Aorta (tissue), 5 donors: Measurements from ENCODE around the gene SRA1. TPM values are rescaled to one million over a fixed set of nuclear protein-coding genes. Genes with fewer than 3 reads are reported as not detected.

Experiments used
- ATAC-seq: fragments of 200-7000 bp; cut with Tn5 transposase; one replicate; pipeline ENCODE4 v1.9.1; 2022; ENCODE audit warnings: moderate library complexity; ENCODE audit not compliant: low FRiP score
- DNase-seq, 2 donors: peaks; one replicate each; pipeline ENCODE4 v3.0.0-alpha.2; 2020
- H3K27ac ChIP-seq, 2 donors: one replicate each; pipeline ENCODE4 v1.5.1; 2013; ENCODE audit warnings: low read length in 2 of 2, mild to moderate bottlenecking in 2 of 2, moderate library complexity in 2 of 2, control low read depth in 1 of 2, inconsistent platforms in 1 of 2, low read depth in 1 of 2
- H3K27me3 ChIP-seq, 2 donors: one replicate each; pipeline ENCODE4 v1.6.1; 2013; ENCODE audit warnings: control low read depth in 1 of 2, low read length in 1 of 2, mild to moderate bottlenecking in 1 of 2, moderate library complexity in 1 of 2; ENCODE audit not compliant: insufficient read depth in 2 of 2, control insufficient read depth in 1 of 2
- H3K36me3 ChIP-seq, 2 donors: one replicate each; pipeline ENCODE4 v1.6.1; 2013; ENCODE audit warnings: control low read depth in 1 of 2, low read length in 1 of 2, mild to moderate bottlenecking in 1 of 2; ENCODE audit not compliant: insufficient read depth in 2 of 2, control insufficient read depth in 1 of 2
- H3K4me1 ChIP-seq, 2 donors: one replicate each; pipeline ENCODE4 v1.6.1; 2013; ENCODE audit warnings: low read length in 2 of 2, control low read depth in 1 of 2, mild to moderate bottlenecking in 1 of 2, moderate library complexity in 1 of 2; ENCODE audit not compliant: insufficient read depth in 2 of 2, control insufficient read depth in 1 of 2
- H3K4me3 ChIP-seq, 2 donors: one replicate each; pipeline ENCODE4 v1.5.1; 2013; ENCODE audit warnings: low read length in 2 of 2, control low read depth in 1 of 2, mild to moderate bottlenecking in 1 of 2
- H3K9me3 ChIP-seq: one replicate; pipeline ENCODE4 v1.6.1; 2013; ENCODE audit warnings: mild to moderate bottlenecking, low read length; ENCODE audit not compliant: control insufficient read depth
- WGBS, 2 donors: extraction: QIAGEN DNeasy Blood & Tissue Kit; methylation state at CpG; one replicate each; pipeline ENCODE4 v1.1.7; 2013; 5-methylcytosine and 5-hydroxymethylcytosine counted together
- intact Hi-C, 2 donors: fragments of 100-400 bp; cut with DNase I; formaldehyde crosslinking; loops; one replicate each; pipeline versions ENCODE4 v1.14.2 to v1.15.0; 2022
- polyA plus RNA-seq, 2 donors: library from polyadenylated mRNA; stranded (reverse); fragments of 200-250 nt; gene quantifications; one replicate each; pipeline ENCODE4 v1.2.3, GENCODE V29; 2013
- total RNA-seq, 2 donors: library from RNA; stranded (reverse); fragmentation: NEBNext Ultra II Directional; extraction: Animal tissue kit (Norgen Biotek cat#: 25700); gene quantifications; one replicate each; pipeline ENCODE4 v1.2.1, GENCODE V29; 2021
- donor health status: healthy with polysubstance abuse.
- donor health status: Bipolar disorder and iron deficiency.
- donor health status: DM: no; HTN: no; CAD: no.
- donor health status: DM: no; HTN: no; CAD: no.
- donor health status: DM: yes; HTN: yes; CAD: no.

SRA1 gene
- total and polyA plus RNA-seq, 4 donors = 23.2 to 49.6 (median 28.1) TPM

- intact Hi-C loops = no loop called here
- no peak overlapping the region for H3K4me3 ChIP-seq
- no peaks in the 10 kb centered on the region for H3K27me3 ChIP-seq
- 52 to 55% methylated on average over 2 of the region's 2 CpGs for WGBS, 2 donors
- no peaks in the 10 kb centered on the region for H3K9me3 ChIP-seq
- no peak for ATAC-seq
- H3K4me1 ChIP-seq = no peaks in the 10 kb centered on the region
- DNase-seq = no peak
- H3K36me3 ChIP-seq = no peaks in the 10 kb centered on the region
- H3K27ac ChIP-seq = no peak overlapping the region
Observed at GRCh38 chr5:140576776-140577201, 19.5 kb upstream of the SRA1 start.

DNA sequence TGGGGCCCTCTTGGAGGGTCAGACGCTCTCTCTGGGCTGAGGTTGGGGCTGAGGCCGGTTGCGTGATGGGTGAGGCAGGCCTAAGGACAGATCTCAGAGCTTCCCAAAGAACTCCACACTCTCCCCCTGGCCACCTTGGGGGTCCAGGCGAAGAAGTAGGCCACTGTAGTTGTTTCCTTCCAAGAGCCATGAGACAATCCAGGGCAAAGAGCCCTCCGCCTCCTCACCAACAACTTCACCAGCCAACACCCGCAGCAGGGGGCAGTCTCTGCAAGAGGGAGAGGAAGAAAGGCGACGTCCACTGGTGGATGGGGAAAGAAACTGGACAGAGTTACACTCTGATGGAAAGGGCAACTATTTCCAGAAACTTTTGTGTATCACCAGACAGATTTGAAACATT is 18.0 kb upstream of the SRA1 start:
- no peaks in the 10 kb centered on the region for H3K36me3 ChIP-seq
- no peaks in the 10 kb centered on the region for H3K27me3 ChIP-seq
- H3K9me3 ChIP-seq = no peaks in the 10 kb centered on the region
- intact Hi-C loops = no loop called here
- H3K27ac ChIP-seq = no peak overlapping the region
- ATAC-seq (peak; percentile 57), DNase-seq (peak in 1 of 2 donors; percentile 85)
- no peak overlapping the region for H3K4me3 ChIP-seq
- 83% methylated on average over 8 of the region's 8 CpGs for WGBS, 2 donors
- H3K4me1 ChIP-seq = no peaks in the 10 kb centered on the region

- no peaks in the 10 kb centered on the region for H3K9me3 ChIP-seq
- no peak overlapping the region for H3K27ac ChIP-seq
- 29 to 34% methylated on average over 3 of the region's 3 CpGs for WGBS, 2 donors
- H3K36me3 ChIP-seq = no peaks in the 10 kb centered on the region
- DNase-seq = no peak
- H3K27me3 ChIP-seq = no peaks in the 10 kb centered on the region
- intact Hi-C loops = no loop called here
- no peak overlapping the region for H3K4me3 ChIP-seq
- ATAC-seq = no peak
- no peaks in the 10 kb centered on the region for H3K4me1 ChIP-seq
Observed at GRCh38 chr5:140574165-140574564, 16.9 kb upstream of the SRA1 start.

GRCh38 chr5:140573683-140574082 is 16.4 kb upstream of the SRA1 start:
- Histone ChIP-seq H3K9me3 (no peaks in the 10 kb centered on the region), H3K4me1 (no peaks in the 10 kb centered on the region), H3K4me3 (no peak overlapping the region), H3K36me3 (no peaks in the 10 kb centered on the region), H3K27me3 (no peaks in the 10 kb centered on the region), H3K27ac (no peak overlapping the region)
- DNase-seq (no peak), ATAC-seq (no peak)
- WGBS, 2 donors = 94 to 95% methylated on average over 7 of the region's 7 CpGs
- intact Hi-C loops = no loop called here

DNA sequence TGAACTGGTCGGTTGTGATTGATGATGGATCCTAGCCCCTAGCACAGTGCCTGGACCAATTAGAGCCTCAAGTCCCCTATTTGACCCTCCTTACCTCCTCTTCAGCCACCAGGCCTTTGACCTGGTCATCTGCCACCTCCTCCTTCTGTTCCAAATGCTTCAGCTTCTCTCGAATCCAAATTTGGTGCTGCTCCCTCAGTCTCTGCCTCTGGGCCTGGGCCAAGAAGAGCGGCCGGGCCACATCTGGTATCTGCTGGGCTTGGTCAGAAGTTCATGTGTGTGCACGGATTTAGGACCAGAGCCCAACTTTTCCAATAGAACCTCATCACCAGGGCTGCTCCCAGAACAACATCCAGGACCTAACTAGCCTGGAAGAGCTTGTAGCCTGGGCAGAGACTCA is 13.8 kb upstream of the SRA1 start:
- intact Hi-C loops = no loop called here
- Histone ChIP-seq H3K9me3 (no peaks in the 10 kb centered on the region), H3K36me3 (no peaks in the 10 kb centered on the region), H3K27ac (no peak overlapping the region), H3K4me3 (no peak overlapping the region), H3K4me1 (no peaks in the 10 kb centered on the region), H3K27me3 (no peaks in the 10 kb centered on the region)
- ATAC-seq (no peak), DNase-seq (no peak)
- 69 to 71% methylated on average over 5 of the region's 5 CpGs for WGBS, 2 donors

DNA sequence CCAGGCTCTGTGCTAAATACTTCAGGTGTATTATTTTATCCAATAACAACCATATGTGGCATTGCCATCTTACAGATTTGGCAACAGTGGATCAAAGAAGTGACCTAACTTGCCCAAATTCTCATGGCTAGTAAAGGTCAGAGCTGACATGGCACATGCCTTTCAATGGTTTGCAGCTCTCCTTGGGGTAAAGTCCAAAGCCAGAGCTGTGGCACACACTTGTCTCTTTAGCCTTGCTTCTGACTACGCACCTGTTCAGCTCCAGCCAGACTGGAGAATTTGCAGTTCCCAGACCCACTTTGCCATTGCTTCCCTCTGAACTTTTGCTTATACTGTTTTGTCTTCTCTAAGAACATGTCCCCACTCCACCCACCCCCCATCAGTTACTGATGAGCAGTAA is 13.2 kb upstream of the SRA1 start:
- H3K4me1 ChIP-seq = no peaks in the 10 kb centered on the region
- no peak for DNase-seq
- H3K27me3 ChIP-seq = no peaks in the 10 kb centered on the region
- H3K4me3 ChIP-seq = no peak overlapping the region
- no peaks in the 10 kb centered on the region for H3K9me3 ChIP-seq
- ATAC-seq = no peak
- no peaks in the 10 kb centered on the region for H3K36me3 ChIP-seq
- no peak overlapping the region for H3K27ac ChIP-seq
- 98 to 100% methylated on average over 1 of the region's 1 CpG for WGBS, 2 donors
- intact Hi-C loops = no loop called here

- no peak for DNase-seq
- H3K4me1 ChIP-seq = no peaks in the 10 kb centered on the region
Observed at GRCh38 chr5:140570058-140570457, 12.8 kb upstream of the SRA1 start.

GRCh38 chr5:140569197-140569596 is 11.9 kb upstream of the SRA1 start:
- Histone ChIP-seq H3K27me3 (no peaks in the 10 kb centered on the region), H3K27ac (no peak overlapping the region), H3K9me3 (no peaks in the 10 kb centered on the region), H3K36me3 (no peaks in the 10 kb centered on the region), H3K4me1 (no peaks in the 10 kb centered on the region), H3K4me3 (no peak overlapping the region)
- ATAC-seq (no peak), DNase-seq (no peak)
- intact Hi-C loops = loop anchor here in 1 of 2 donors (10.0 kb wide), 1 partner anchor 136 kb away; the partner anchor contains the start of gene ZMAT2
- 61 to 63% methylated on average over 4 of the region's 4 CpGs for WGBS, 2 donors

More at GRCh38 chr5:140570058-140570457, 12.8 kb upstream of the SRA1 start:
- Histone ChIP-seq H3K27me3 (no peaks in the 10 kb centered on the region), H3K36me3 (no peaks in the 10 kb centered on the region), H3K9me3 (no peaks in the 10 kb centered on the region), H3K27ac (no peak overlapping the region), H3K4me3 (no peak overlapping the region)
- intact Hi-C loops = no loop called here
- 85 to 86% methylated on average over 4 of the region's 4 CpGs for WGBS, 2 donors
- ATAC-seq = no peak

- Histone ChIP-seq H3K36me3 (no peaks in the 10 kb centered on the region), H3K27ac (no peak overlapping the region), H3K27me3 (no peaks in the 10 kb centered on the region), H3K4me3 (no peak overlapping the region), H3K9me3 (no peaks in the 10 kb centered on the region), H3K4me1 (no peaks in the 10 kb centered on the region)
- ATAC-seq (no peak), DNase-seq (no peak)
- intact Hi-C loops = loop anchor here in 1 of 2 donors (10.0 kb wide), 1 partner anchor 136 kb away; the partner anchor contains the start of gene ZMAT2
- WGBS, 2 donors = 91 to 97% methylated on average over 2 of the region's 2 CpGs
Observed at GRCh38 chr5:140568443-140569063, 11.3 kb upstream of the SRA1 start.
